Thyroid gland (tissue), 4 donors: ENCODE data around the gene HMGCS1. TPM values are rescaled to one million over a fixed set of nuclear protein-coding genes. Genes with fewer than 3 reads are reported as not detected.

Experiments used
- DNase-seq, 2 donors: peaks; one replicate each; pipeline ENCODE4 v3.0.0-alpha.2; 2019
- H3K27ac ChIP-seq, 3 donors: fragments of 200-600 bp; sonication (generic); 1 replicate in 2 of 3; 2 replicates in 1 of 3; pipeline ENCODE4 v1.5.1; 2016 to 2019; ENCODE audit warnings: mild to moderate bottlenecking in 1 of 3, moderate library complexity in 1 of 3
- H3K27me3 ChIP-seq: fragments of 200-600 bp; sonication (generic); one replicate; pipeline ENCODE4 v1.5.1; 2019
- H3K36me3 ChIP-seq, 2 donors: fragments of 200-600 bp; sonication (generic); one replicate each; pipeline ENCODE4 v1.5.1; 2016 to 2019
- H3K4me1 ChIP-seq, 2 donors: fragments of 200-600 bp; sonication (generic); one replicate each; pipeline ENCODE4 v1.5.1; 2017 to 2019
- H3K4me3 ChIP-seq, 3 donors: fragments of 200-600 bp; sonication (generic); replicated peaks in 1 of 3; 1 replicate in 2 of 3; 2 replicates in 1 of 3; pipeline ENCODE4 v1.5.1; 2016; ENCODE audit warnings: mild to moderate bottlenecking in 1 of 3
- H3K9me3 ChIP-seq: fragments of 200-600 bp; sonication (generic); one replicate; pipeline ENCODE4 v1.5.1; 2017
- CTCF ChIP-seq, 6 experiments: fragments of 200-600 bp in 3 of 6; fragments of 450-650 bp in 3 of 6; sonication (generic) in 3 of 6; IDR thresholded peaks; one replicate each; pipeline ENCODE4 v1.5.1; 2016 to 2019; ENCODE audit warnings: antibody characterized with exemption in 6 of 6, mild to moderate bottlenecking in 2 of 6, inconsistent platforms in 1 of 6, moderate library complexity in 1 of 6
- POLR2A ChIP-seq, 2 donors: fragments of 450-650 bp; IDR thresholded peaks; one replicate each; pipeline ENCODE4 v1.6.1; 2017; ENCODE audit warnings: antibody characterized with exemption in 2 of 2, mild to moderate bottlenecking in 2 of 2, moderate library complexity in 1 of 2
- WGBS, 2 donors: methylation state at CpG; one replicate each; pipeline ENCODE4 v1.1.5; 2017; 5-methylcytosine and 5-hydroxymethylcytosine counted together
- intact Hi-C: fragments of 100-400 bp; cut with DNase I; formaldehyde crosslinking; loops from one replicate; pipeline ENCODE4 v1.15.1; 2023
- total RNA-seq, 4 donors: library from RNA; depleted of rRNA; stranded (reverse); fragments of >200 nt; gene quantifications; one replicate each; pipeline ENCODE4 v1.2.3, GENCODE V29; 2016

Gene HMGCS1
- total RNA-seq, 4 donors from 2014 or later: 33.5 to 58.7 (median 44.1) TPM

GRCh38 chr5:43288269-43288831, 24.9 kb downstream of the HMGCS1 start:
- Histone ChIP-seq H3K4me1 (peaks cover 0 to 4% of the 10 kb centered on the region in 2 donors), H3K27ac (no peak overlapping the region), H3K27me3 (no peaks in the 10 kb centered on the region), H3K36me3 (peaks cover 0 to 13% of the 10 kb centered on the region in 2 donors), H3K9me3 (no peaks in the 10 kb centered on the region), H3K4me3 (no peak overlapping the region)
- no peak for TF ChIP-seq CTCF (IDR thresholded peaks at IDR 0.05)
- TF ChIP-seq POLR2A (IDR thresholded peaks at IDR 0.05): no peak
- no peak for DNase-seq
- WGBS, 2 donors: 91 to 100% methylated on average over 1 of the region's 1 CpG
- intact Hi-C loops: no loop called here

GRCh38 chr5:43287493-43287892, 25.7 kb downstream of the HMGCS1 start:
- Histone ChIP-seq H3K9me3 (no peaks in the 10 kb centered on the region), H3K4me1 (peaks cover 0 to 4% of the 10 kb centered on the region in 2 donors), H3K36me3 (peaks cover 0 to 11% of the 10 kb centered on the region in 2 donors), H3K27me3 (no peaks in the 10 kb centered on the region), H3K27ac (no peak overlapping the region), H3K4me3 (no peak overlapping the region)
- intact Hi-C loops: no loop called here
- DNase-seq: no peak
- 98% methylated on average over 4 of the region's 4 CpGs for WGBS, 2 donors
- TF ChIP-seq POLR2A (IDR thresholded peaks at IDR 0.05) (no peak), CTCF (IDR thresholded peaks at IDR 0.05) (no peak)

- TF ChIP-seq POLR2A (IDR thresholded peaks at IDR 0.05): no peak
- no peak for TF ChIP-seq CTCF (IDR thresholded peaks at IDR 0.05)
- H3K27me3 ChIP-seq: no peaks in the 10 kb centered on the region
- DNase-seq: no peak
- no peak overlapping the region for H3K4me3 ChIP-seq
- H3K36me3 ChIP-seq: peaks cover 0 to 6% of the 10 kb centered on the region in 2 donors
- intact Hi-C loops: no loop called here
- no peak overlapping the region for H3K27ac ChIP-seq
- H3K4me1 ChIP-seq: peaks cover 0 to 4% of the 10 kb centered on the region in 2 donors
- no peaks in the 10 kb centered on the region for H3K9me3 ChIP-seq
Measured at GRCh38 chr5:43286623-43287022, 26.6 kb downstream of the HMGCS1 start.

- Histone ChIP-seq H3K36me3 (peaks cover 0 to under 1% of the 10 kb centered on the region in 2 donors), H3K27ac (no peak overlapping the region), H3K9me3 (no peaks in the 10 kb centered on the region), H3K27me3 (no peaks in the 10 kb centered on the region), H3K4me3 (no peak overlapping the region), H3K4me1 (no peaks in the 10 kb centered on the region)
- DNase-seq: no peak
- WGBS, 2 donors: 92 to 94% methylated on average over 7 of the region's 7 CpGs
- TF ChIP-seq POLR2A (IDR thresholded peaks at IDR 0.05) (no peak), CTCF (IDR thresholded peaks at IDR 0.05) (no peak)
- intact Hi-C loops: no loop called here
Measured at GRCh38 chr5:43281840-43282658, 31.2 kb downstream of the HMGCS1 start.
